ENCODE data around the gene PCDHB16.
A peak's percentile ranks its signal among the peaks of the same experiment; 100 is the strongest.
"Not testable (repeated sequence)": the region's sequence is repeated elsewhere in the genome, so short reads cannot be mapped to it uniquely, and the experiment has no call there.

Gene PCDHB16

GRCh38 chr5:141199359-141200235 is 17.4 kb downstream of the PCDHB16 start, which contains the start of gene PCDHB11:
Gene PCDHB11 (plus strand): TSS chr5:141199627. CDS start chr5:141199775, 148 bp downstream.
- ATAC-seq, result no peak
- TF ChIP-seq CREB5 (CRISPR knock-in tag; IDR thresholded peaks at IDR 0.05; ENCODE audit: low read depth), result no peak
- no peak for TF ChIP-seq RARB (CRISPR knock-in tag; IDR thresholded peaks at IDR 0.05)
- TF ChIP-seq ZNF70 (CRISPR knock-in tag; IDR thresholded peaks at IDR 0.05), result no peak
- no peak for TF ChIP-seq ZC3H10 (CRISPR knock-in tag; IDR thresholded peaks at IDR 0.05)
- TF ChIP-seq ESRRG (CRISPR knock-in tag; IDR thresholded peaks at IDR 0.05), result no peak
- no peak for TF ChIP-seq TCF4 (CRISPR knock-in tag; IDR thresholded peaks at IDR 0.05; ENCODE audit: borderline replicate concordance)
- no peak for TF ChIP-seq CSDC2 (CRISPR knock-in tag; IDR thresholded peaks at IDR 0.05)
- TF ChIP-seq ZFP30 (CRISPR knock-in tag; IDR thresholded peaks at IDR 0.05), result no peak
- no peak for TF ChIP-seq CSRNP3 (CRISPR knock-in tag; IDR thresholded peaks at IDR 0.05)
- no peak for TF ChIP-seq PATZ1 (CRISPR knock-in tag; IDR thresholded peaks at IDR 0.05; ENCODE audit: borderline replicate concordance)
- TF ChIP-seq ZNF565 (CRISPR knock-in tag; conservative IDR thresholded peaks at IDR 0.05; ENCODE audit: low read depth), result no peak
- no peak for TF ChIP-seq ARNTL (CRISPR knock-in tag; IDR thresholded peaks at IDR 0.05; ENCODE audit: borderline replicate concordance, low read depth)
- TF ChIP-seq ZNF8 (CRISPR knock-in tag; IDR thresholded peaks at IDR 0.05), result no peak
- no peak for TF ChIP-seq BACH2 (CRISPR knock-in tag; IDR thresholded peaks at IDR 0.05; ENCODE audit: borderline replicate concordance)
- TF ChIP-seq GLIS3 (CRISPR knock-in tag; IDR thresholded peaks at IDR 0.05), result no peak
- TF ChIP-seq POU6F1 (CRISPR knock-in tag; IDR thresholded peaks at IDR 0.05; ENCODE audit: borderline replicate concordance, low read depth), result no peak
- no peak for TF ChIP-seq TSHZ2 (CRISPR knock-in tag; IDR thresholded peaks at IDR 0.05)
- no peak for TF ChIP-seq TOX (CRISPR knock-in tag; IDR thresholded peaks at IDR 0.05; ENCODE audit: borderline replicate concordance)

- ATAC-seq, result not testable (repeated sequence)
These were observed 18.9 kb downstream of the PCDHB16 start for GRCh38 chr5:141201126-141201525.

GRCh38 chr5:141201646-141202045 is 19.5 kb downstream of the PCDHB16 start:
- ATAC-seq, result not testable (repeated sequence)

GRCh38 chr5:141208478-141208877 is 26.3 kb downstream of the PCDHB16 start, which contains the start of gene PCDHB12:
Gene PCDHB12 (plus strand): TSS chr5:141208719. CDS start chr5:141208908, 189 bp downstream.
- ATAC-seq, result peak; percentile 68
- no peak for TF ChIP-seq PATZ1 (CRISPR knock-in tag; IDR thresholded peaks at IDR 0.05; ENCODE audit: borderline replicate concordance)
- no peak for TF ChIP-seq CREB5 (CRISPR knock-in tag; IDR thresholded peaks at IDR 0.05; ENCODE audit: low read depth)
- no peak for TF ChIP-seq TOX (CRISPR knock-in tag; IDR thresholded peaks at IDR 0.05; ENCODE audit: borderline replicate concordance)
- no peak for TF ChIP-seq ZFP3 (CRISPR knock-in tag; IDR thresholded peaks at IDR 0.05)
- no peak for TF ChIP-seq RARB (CRISPR knock-in tag; IDR thresholded peaks at IDR 0.05)
- no peak for TF ChIP-seq BACH2 (CRISPR knock-in tag; IDR thresholded peaks at IDR 0.05; ENCODE audit: borderline replicate concordance)
- TF ChIP-seq CSDC2 (CRISPR knock-in tag; IDR thresholded peaks at IDR 0.05), result no peak
- no peak for TF ChIP-seq SNAI2 (CRISPR knock-in tag; IDR thresholded peaks at IDR 0.05)
- no peak for TF ChIP-seq ZNF8 (CRISPR knock-in tag; IDR thresholded peaks at IDR 0.05)
- TF ChIP-seq ISL1 (CRISPR knock-in tag; IDR thresholded peaks at IDR 0.05), result no peak
- TF ChIP-seq GLIS3 (CRISPR knock-in tag; IDR thresholded peaks at IDR 0.05), result no peak
- TF ChIP-seq ESRRG (CRISPR knock-in tag; IDR thresholded peaks at IDR 0.05), result no peak
- TF ChIP-seq PPARA (CRISPR knock-in tag; IDR thresholded peaks at IDR 0.05; ENCODE audit: borderline replicate concordance), result no peak
- no peak for TF ChIP-seq OSR1 (CRISPR knock-in tag; IDR thresholded peaks at IDR 0.05)
